Fibroblast of villous mesenchyme (primary cell): ENCODE measurements around the gene RCE1. TPM values are rescaled to one million over a fixed set of nuclear protein-coding genes. Genes with fewer than 3 reads are reported as not detected.

Source experiments
- DNase-seq: peaks from one replicate; pipeline ENCODE4 v3.0.0-alpha.2; 2010; ENCODE audit warnings: low read depth
- H3K4me3 ChIP-seq: 2 replicates; pipeline ENCODE4 v1.5.1; 2011; ENCODE audit warnings: low read depth, mild to moderate bottlenecking, low read length
- total RNA-seq: library from RNA; depleted of rRNA; stranded (reverse); fragments of >200 nt; gene quantifications from 2 replicates; pipeline ENCODE4 v1.2.3, GENCODE V29; 2012
- TF ChIP-seq, protein P1 (sequence below): IDR thresholded peaks from 2 replicates; pipeline ENCODE4 v1.5.1; 2012; ENCODE audit warnings: low read depth, mild to moderate bottlenecking, low read length; ENCODE audit not compliant: insufficient read depth

The RCE1 gene
- total RNA-seq, 1 donor: 11.7 TPM

DNA sequence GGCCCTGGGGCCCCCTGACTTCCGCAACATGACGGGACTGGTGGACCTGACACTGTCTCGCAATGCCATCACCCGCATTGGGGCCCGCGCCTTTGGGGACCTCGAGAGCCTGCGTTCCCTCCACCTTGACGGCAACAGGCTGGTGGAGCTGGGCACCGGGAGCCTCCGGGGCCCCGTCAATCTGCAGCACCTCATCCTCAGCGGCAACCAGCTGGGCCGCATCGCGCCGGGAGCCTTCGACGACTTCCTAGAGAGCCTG, 14.6 kb downstream of the RCE1 start:
- no peak overlapping the region for H3K4me3 ChIP-seq
- TF ChIP-seq, protein P1, sequence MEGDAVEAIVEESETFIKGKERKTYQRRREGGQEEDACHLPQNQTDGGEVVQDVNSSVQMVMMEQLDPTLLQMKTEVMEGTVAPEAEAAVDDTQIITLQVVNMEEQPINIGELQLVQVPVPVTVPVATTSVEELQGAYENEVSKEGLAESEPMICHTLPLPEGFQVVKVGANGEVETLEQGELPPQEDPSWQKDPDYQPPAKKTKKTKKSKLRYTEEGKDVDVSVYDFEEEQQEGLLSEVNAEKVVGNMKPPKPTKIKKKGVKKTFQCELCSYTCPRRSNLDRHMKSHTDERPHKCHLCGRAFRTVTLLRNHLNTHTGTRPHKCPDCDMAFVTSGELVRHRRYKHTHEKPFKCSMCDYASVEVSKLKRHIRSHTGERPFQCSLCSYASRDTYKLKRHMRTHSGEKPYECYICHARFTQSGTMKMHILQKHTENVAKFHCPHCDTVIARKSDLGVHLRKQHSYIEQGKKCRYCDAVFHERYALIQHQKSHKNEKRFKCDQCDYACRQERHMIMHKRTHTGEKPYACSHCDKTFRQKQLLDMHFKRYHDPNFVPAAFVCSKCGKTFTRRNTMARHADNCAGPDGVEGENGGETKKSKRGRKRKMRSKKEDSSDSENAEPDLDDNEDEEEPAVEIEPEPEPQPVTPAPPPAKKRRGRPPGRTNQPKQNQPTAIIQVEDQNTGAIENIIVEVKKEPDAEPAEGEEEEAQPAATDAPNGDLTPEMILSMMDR: no peak
- no peak for DNase-seq

DNA sequence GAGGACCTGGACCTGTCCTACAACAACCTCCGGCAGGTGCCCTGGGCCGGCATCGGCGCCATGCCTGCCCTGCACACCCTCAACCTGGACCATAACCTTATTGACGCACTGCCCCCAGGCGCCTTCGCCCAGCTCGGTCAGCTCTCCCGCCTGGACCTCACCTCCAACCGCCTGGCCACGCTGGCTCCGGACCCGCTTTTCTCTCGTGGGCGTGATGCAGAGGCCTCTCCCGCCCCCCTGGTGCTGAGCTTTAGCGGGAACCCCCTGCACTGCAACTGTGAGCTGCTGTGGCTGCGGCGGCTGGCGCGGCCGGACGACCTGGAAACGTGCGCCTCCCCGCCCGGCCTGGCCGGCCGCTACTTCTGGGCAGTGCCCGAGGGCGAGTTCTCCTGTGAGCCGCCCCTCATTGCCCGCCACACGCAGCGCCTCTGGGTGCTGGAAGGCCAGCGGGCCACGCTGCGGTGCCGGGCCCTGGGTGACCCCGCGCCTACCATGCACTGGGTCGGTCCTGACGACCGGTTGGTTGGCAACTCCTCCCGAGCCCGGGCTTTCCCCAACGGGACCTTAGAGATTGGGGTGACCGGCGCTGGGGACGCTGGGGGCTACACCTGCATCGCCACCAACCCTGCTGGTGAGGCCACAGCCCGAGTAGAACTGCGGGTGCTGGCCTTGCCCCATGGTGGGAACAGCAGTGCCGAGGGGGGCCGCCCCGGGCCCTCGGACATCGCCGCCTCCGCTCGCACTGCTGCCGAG, 15.1 kb downstream of the RCE1 start:
- no peak overlapping the region for H3K4me3 ChIP-seq
- TF ChIP-seq, protein P1: no peak
- DNase-seq: no peak

DNA sequence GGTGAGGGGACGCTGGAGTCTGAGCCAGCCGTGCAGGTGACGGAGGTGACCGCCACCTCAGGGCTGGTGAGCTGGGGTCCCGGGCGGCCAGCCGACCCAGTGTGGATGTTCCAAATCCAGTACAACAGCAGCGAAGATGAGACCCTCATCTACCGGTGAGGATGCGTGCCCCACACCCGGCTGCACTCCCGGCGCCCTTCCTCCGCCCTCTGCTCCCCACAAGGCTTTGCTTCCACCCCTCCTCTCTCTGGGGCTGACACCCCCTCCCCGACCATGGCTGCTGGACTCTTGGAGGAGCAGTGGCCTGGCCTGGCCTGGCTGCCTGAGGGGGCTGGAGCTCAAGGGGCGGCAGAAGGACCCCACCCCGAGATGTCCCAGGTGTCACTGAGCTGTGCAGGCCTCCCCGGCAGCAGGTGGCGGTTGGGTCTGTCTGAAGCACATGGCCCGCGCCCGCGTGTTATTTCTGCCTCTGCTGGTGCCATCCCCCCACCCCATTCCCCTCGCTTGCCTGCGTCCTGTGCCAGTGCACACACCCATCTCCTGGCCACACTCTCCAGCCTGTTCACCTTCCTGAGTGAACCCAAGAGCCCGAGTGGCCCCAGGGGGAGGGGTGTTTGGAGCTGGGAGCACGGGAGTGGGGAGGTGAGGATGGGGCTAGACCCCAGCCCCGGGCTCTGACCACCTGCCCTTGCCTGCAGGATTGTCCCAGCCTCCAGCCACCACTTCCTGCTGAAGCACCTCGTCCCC, 15.9 kb downstream of the RCE1 start:
- no peak overlapping the region for H3K4me3 ChIP-seq
- no peak for DNase-seq
- TF ChIP-seq, protein P1: no peak

DNA sequence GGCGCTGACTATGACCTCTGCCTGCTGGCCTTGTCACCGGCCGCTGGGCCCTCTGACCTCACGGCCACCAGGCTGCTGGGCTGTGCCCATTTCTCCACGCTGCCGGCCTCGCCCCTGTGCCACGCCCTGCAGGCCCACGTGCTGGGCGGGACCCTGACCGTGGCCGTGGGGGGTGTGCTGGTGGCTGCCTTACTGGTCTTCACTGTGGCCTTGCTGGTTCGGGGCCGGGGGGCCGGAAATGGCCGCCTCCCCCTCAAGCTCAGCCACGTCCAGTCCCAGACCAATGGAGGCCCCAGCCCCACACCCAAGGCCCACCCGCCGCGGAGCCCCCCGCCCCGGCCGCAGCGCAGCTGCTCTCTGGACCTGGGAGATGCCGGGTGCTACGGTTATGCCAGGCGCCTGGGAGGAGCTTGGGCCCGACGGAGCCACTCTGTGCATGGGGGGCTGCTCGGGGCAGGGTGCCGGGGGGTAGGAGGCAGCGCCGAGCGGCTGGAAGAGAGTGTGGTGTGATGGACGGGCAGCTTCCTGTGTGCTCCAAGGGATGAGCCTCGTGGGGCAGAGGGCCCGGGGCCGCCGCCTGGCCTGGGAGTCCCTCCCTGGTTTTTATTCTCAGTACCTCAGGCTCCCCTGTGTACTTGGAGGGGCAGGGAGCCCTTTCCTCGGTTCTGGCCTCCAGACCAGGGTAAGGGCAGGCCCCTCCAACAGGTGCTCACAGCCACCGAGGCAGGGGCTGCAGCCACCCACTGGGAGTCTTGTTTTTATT, 16.6 kb downstream of the RCE1 start:
- DNase-seq: no peak
- no peak overlapping the region for H3K4me3 ChIP-seq
- TF ChIP-seq, protein P1: no peak

DNA sequence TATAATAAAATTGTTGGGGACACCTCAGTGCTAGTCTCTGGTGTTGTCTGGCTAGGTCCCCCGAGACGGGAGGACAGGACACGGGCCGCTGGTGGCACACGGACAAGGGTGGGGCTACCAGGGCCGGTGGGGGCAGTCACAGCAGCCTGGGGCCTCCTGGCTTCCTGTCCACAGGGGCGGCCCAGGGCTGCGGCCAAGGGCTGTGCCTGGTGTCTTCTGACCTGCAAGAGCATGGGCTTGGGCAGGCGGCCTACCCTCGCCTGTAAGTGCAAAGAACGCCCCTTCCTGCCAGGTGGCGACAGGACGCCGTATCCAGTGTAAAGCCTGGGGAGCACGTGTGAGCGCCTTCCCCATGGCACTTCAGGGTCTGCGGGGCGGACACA, 17.2 kb downstream of the RCE1 start:
- TF ChIP-seq, protein P1: no peak
- H3K4me3 ChIP-seq: no peak overlapping the region
- no peak for DNase-seq

DNA sequence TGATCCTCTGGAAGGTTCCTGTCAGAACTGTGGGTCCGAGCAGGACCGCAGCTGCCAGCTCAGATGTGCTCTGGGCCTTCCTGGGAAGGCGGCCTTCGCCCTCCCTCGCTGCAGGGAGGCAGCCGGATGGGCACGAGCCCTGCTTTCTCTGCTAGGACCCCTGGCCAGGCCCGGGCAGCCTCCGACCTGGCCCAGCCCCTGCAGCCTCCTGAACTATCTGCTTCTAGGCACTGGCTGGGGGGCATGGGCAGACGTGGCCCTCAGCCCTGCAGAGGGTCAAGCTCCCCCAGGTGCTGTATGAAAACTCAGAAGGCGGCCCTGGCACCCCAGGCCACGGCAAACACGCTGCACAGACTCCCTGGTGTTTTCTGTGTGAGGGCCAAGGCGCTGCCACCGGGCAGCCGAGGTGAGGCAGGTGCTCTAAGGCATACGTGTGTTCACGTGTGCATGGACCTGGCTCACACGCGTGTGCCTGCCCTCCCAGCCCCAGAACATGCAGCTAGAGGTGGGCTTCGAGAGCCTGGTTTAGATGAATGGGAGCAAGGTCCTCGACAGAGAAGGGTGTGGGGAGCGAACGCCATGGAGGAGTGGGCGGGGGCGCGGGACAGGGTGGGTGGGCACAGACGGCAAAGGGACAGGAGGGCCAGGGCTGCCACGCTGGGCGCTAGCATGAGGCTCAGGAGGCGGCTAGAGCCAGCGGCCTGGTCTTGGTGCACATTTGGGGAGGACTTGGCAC, 18.0 kb downstream of the RCE1 start:
- H3K4me3 ChIP-seq: no peak overlapping the region
- TF ChIP-seq, protein P1: no peak
- DNase-seq: no peak
